GM12878 (cell line): ENCODE data around the gene CNTNAP2. TPM values are rescaled to one million over a fixed set of nuclear protein-coding genes. Genes with fewer than 3 reads are reported as not detected.

Experiments
- ATAC-seq: fragments of 200-7000 bp; cut with Tn5 transposase; 3 replicates; pipeline ENCODE4 v1.9.1; 2020; ENCODE audit warnings: mild to moderate bottlenecking, moderate library complexity
- BruUV-seq: library from RNA; stranded (reverse); fragments of 400-500 nt; replicated peaks from 2 replicates; lab custom pipeline; 2021; lab: Mats Ljungman, UMichigan
- CTCF ChIA-PET: fragments of 300-600 bp; sonication (Branson Sonifier 250); formaldehyde crosslinking; extraction: SDS; loops from one replicate; lab custom pipeline; 2021; ENCODE audit warnings: inconsistent platforms; lab: Yijun Ruan, JAX
- POLR2A ChIA-PET: fragments of 350-600 bp; formaldehyde crosslinking; extraction: SDS; loops from one replicate; lab custom pipeline; 2021; ENCODE audit warnings: inconsistent platforms; lab: Charles Lee
- RAD21 ChIA-PET: fragments of 300-600 bp; sonication (Branson Sonifier 250); formaldehyde crosslinking; loops from one replicate; lab custom pipeline; 2023; ENCODE audit warnings: antibody characterized with exemption; ENCODE audit not compliant: unreplicated experiment; lab: Charles Lee
- SMC1A ChIA-PET: fragments of 300-600 bp; sonication (Branson Sonifier 250); formaldehyde crosslinking; loops from one replicate; lab custom pipeline; 2023; ENCODE audit not compliant: unreplicated experiment, uncharacterized antibody; lab: Charles Lee
- DNase-seq: peaks from one replicate; pipeline ENCODE4 v3.0.0-alpha.2; 2011; ENCODE audit warnings: low read depth, low spot score
- FAIRE-seq: peaks from 3 replicates; lab custom pipeline; 2011; peaks lifted over from hg19 to GRCh38; lab: Jason Lieb, UNC
- H2AFZ ChIP-seq: 2 replicates; pipeline ENCODE4 v1.6.0; 2011; ENCODE audit warnings: low read depth, low read length, control low read depth; ENCODE audit not compliant: control insufficient read depth
- H3K27ac ChIP-seq: 2 replicates; pipeline ENCODE4 v1.5.1; 2011; ENCODE audit warnings: control low read depth; ENCODE audit not compliant: control insufficient read depth, insufficient read depth
- H3K27me3 ChIP-seq, 2 experiments: replicated peaks in 1 of 2; 2 replicates each; pipeline versions ENCODE4 v1.6.0 to v1.6.1; 2011; ENCODE audit warnings: low read length in 1 of 2; ENCODE audit not compliant: control insufficient read depth in 2 of 2, insufficient read depth in 2 of 2
- H3K36me3 ChIP-seq, 2 experiments: 2 replicates each; pipeline ENCODE4 v1.5.1; 2011; ENCODE audit warnings: low read length in 1 of 2; ENCODE audit not compliant: control insufficient read depth in 2 of 2, insufficient read depth in 2 of 2
- H3K4me1 ChIP-seq: 2 replicates; pipeline ENCODE4 v1.6.1; 2011; ENCODE audit warnings: mild to moderate bottlenecking, low read length, moderate library complexity, mixed read lengths; ENCODE audit not compliant: control insufficient read depth, insufficient read depth
- H3K4me2 ChIP-seq: 2 replicates; pipeline ENCODE4 v1.6.0; 2011; ENCODE audit warnings: control low read depth; ENCODE audit not compliant: control insufficient read depth, insufficient read depth
- H3K4me3 ChIP-seq: fragments of 200-600 bp; sonication (generic); 2 replicates; pipeline ENCODE4 v1.5.1; 2016
- H3K79me2 ChIP-seq: 2 replicates; pipeline ENCODE4 v1.6.0; 2011; ENCODE audit warnings: low read length; ENCODE audit not compliant: control insufficient read depth, insufficient read depth
- H3K9ac ChIP-seq: 2 replicates; pipeline ENCODE4 v1.8.0; 2011; ENCODE audit warnings: low read length, control low read depth, mixed read lengths; ENCODE audit not compliant: control insufficient read depth, insufficient read depth
- H3K9me3 ChIP-seq: replicated peaks from 3 replicates; pipeline ENCODE4 v1.5.1; 2011; ENCODE audit warnings: mild to moderate bottlenecking, low read length; ENCODE audit not compliant: control insufficient read depth, insufficient read depth
- H4K20me1 ChIP-seq: 2 replicates; pipeline ENCODE4 v1.6.0; 2011; ENCODE audit not compliant: control insufficient read depth, insufficient read depth
- ASH2L ChIP-seq: fragments of 300-600, 200-600 bp; sonication (generic); IDR thresholded peaks from 2 replicates; pipeline ENCODE4 v1.6.1; 2017; ENCODE audit warnings: low read depth, mild to moderate bottlenecking, borderline replicate concordance
- ATF3 ChIP-seq: IDR thresholded peaks from 2 replicates; pipeline ENCODE4 v1.6.1; 2011; ENCODE audit warnings: low read depth, mild to moderate bottlenecking, low read length, moderate library complexity, borderline replicate concordance; ENCODE audit errors: extremely low read depth
- BACH1 ChIP-seq: fragments of 450-650 bp; IDR thresholded peaks from 2 replicates; pipeline ENCODE4 v1.6.1; 2017; ENCODE audit warnings: mild to moderate bottlenecking, borderline replicate concordance
- CEBPB ChIP-seq, 2 experiments: fragments of 150-350 bp in 1 of 2; IDR thresholded peaks; 2 replicates each; pipeline ENCODE4 v1.6.1; 2012 to 2014; ENCODE audit warnings: low read depth in 2 of 2, low read length in 2 of 2, borderline replicate concordance in 1 of 2, inconsistent platforms in 1 of 2
- CUX1 ChIP-seq: IDR thresholded peaks from 2 replicates; pipeline ENCODE4 v1.6.1; 2012; ENCODE audit warnings: improper control_type of control experiment, low read depth, low read length; ENCODE audit not compliant: insufficient replicate concordance
- HCFC1 ChIP-seq: fragments of 150-350 bp; IDR thresholded peaks from 2 replicates; pipeline ENCODE4 v1.6.1; 2014; ENCODE audit warnings: low read length
- MEF2A ChIP-seq: IDR thresholded peaks from 2 replicates; pipeline ENCODE4 v1.6.1; 2011; ENCODE audit warnings: low read depth, mild to moderate bottlenecking, low read length, moderate library complexity; ENCODE audit not compliant: insufficient read depth
- MXI1 ChIP-seq: fragments of 150-350 bp; IDR thresholded peaks from 2 replicates; pipeline ENCODE4 v1.6.1; 2011; ENCODE audit warnings: low read depth, mild to moderate bottlenecking, inconsistent platforms, low read length, improper control_type of control experiment
- NFXL1 ChIP-seq: fragments of 450-650 bp; IDR thresholded peaks from 2 replicates; pipeline ENCODE4 v1.6.1; 2017; ENCODE audit warnings: antibody characterized with exemption, mild to moderate bottlenecking, borderline replicate concordance
- RELA ChIP-seq: fragments of 450-650 bp; IDR thresholded peaks from 2 replicates; pipeline ENCODE4 v1.8.0; 2014; ENCODE audit warnings: borderline replicate concordance; ENCODE audit not compliant: partially characterized antibody
- SKIL ChIP-seq: fragments of 450-650 bp; IDR thresholded peaks from 2 replicates; pipeline ENCODE4 v1.6.1; 2017; ENCODE audit warnings: mild to moderate bottlenecking, low read depth, inconsistent platforms; ENCODE audit not compliant: poor library complexity, severe bottlenecking
- SPI1 ChIP-seq: IDR thresholded peaks from 2 replicates; pipeline ENCODE4 v1.6.1; 2011; ENCODE audit warnings: low read depth, mild to moderate bottlenecking, low read length, moderate library complexity, borderline replicate concordance; ENCODE audit not compliant: insufficient read depth
- SREBF2 ChIP-seq: IDR thresholded peaks from 2 replicates; pipeline ENCODE4 v1.6.1; 2012; ENCODE audit warnings: mild to moderate bottlenecking, low read length
- TAF1 ChIP-seq: IDR thresholded peaks from 2 replicates; pipeline ENCODE4 v1.6.1; 2011; ENCODE audit warnings: mild to moderate bottlenecking, low read depth, low read length, borderline replicate concordance
- WRNIP1 ChIP-seq: IDR thresholded peaks from 2 replicates; pipeline ENCODE4 v1.6.1; 2011; ENCODE audit warnings: low read depth, low read length, improper control_type of control experiment, borderline replicate concordance
- WGBS: methylation state at CpG from one replicate; pipeline ENCODE4 v1.1.6; 2016; ENCODE audit warnings: low lambda C conversion rate; ENCODE audit not compliant: insufficient replicate concordance, insufficient coverage; ENCODE audit errors: missing lambda C conversion rate; 5-methylcytosine and 5-hydroxymethylcytosine counted together
- in situ Hi-C: fragments of 300-500 bp; cut with MboI; formaldehyde crosslinking; loops from 9 replicates; pipeline ENCODE4 v1.14.3; 2018; ENCODE audit warnings: mixed read lengths
- intact Hi-C: fragments of 100-400 bp; cut with micrococcal nuclease; formaldehyde crosslinking; loops from one replicate; pipeline ENCODE4 v1.14.2; 2022; ENCODE audit not compliant: unreplicated experiment
- polyA plus RNA-seq, 11 experiments: library from polyadenylated mRNA; depleted of rRNA in 4 of 11; unstranded in 6 of 11; stranded (reverse) in 5 of 11; fragments of >200 nt; fragmentation: Nextera tagmentation in 4 of 11; fragmentation: Illumina TruSeq in 1 of 11; extraction: Ambion mirVana in 4 of 11; extraction: Trizol in 1 of 11; gene quantifications; 1 replicate in 1 of 11; 2 replicates in 10 of 11; pipeline versions ENCODE4 v1.2.1 to v1.2.3, GENCODE V29; 2011 to 2016; ENCODE audit warnings: inconsistent platforms in 2 of 11, missing spikeins in 2 of 11, low read depth in 1 of 11
- total RNA-seq, 4 experiments: library from RNA; depleted of rRNA in 3 of 4; stranded (reverse); fragments of >200 nt in 3 of 4; fragmentation: Illumina TruSeq in 1 of 4; extraction: Trizol in 1 of 4; gene quantifications; 2 replicates each; pipeline versions ENCODE4 v1.2.1 to v1.2.3, GENCODE V29; 2013 to 2021

Gene CNTNAP2
- total and polyA plus RNA-seq, 10 of the 15 experiments (the other 5 are each of a cell fraction or from before 2014, with no cell fraction given): 0.03 to 0.08 (median 0.03) TPM; not detected in 7

GRCh38 chr7:148337995-148338747 lies 2221.6 kb downstream of the CNTNAP2 start:
- 25% methylated on average over 5 of the region's 5 CpGs for WGBS
- ChIA-PET RAD21 (no interaction called here), CTCF (interaction anchor here (0.7 kb wide), 1 partner anchor 211 kb away, joined by 3 read pairs; no protein-coding TSS in a partner anchor), SMC1A (no interaction called here), POLR2A (no interaction called here)
- Histone ChIP-seq H2AFZ (no peak overlapping the region), H3K36me3 (no peaks in the 10 kb centered on the region), H3K4me3 (no peak overlapping the region), H3K79me2 (no peaks in the 10 kb centered on the region), H3K4me1 (no peaks in the 10 kb centered on the region), H3K9ac (no peak overlapping the region), H4K20me1 (no peaks in the 10 kb centered on the region), H3K27ac (no peak overlapping the region), H3K4me2 (no peak overlapping the region), H3K9me3 (no peaks in the 10 kb centered on the region), H3K27me3 (peaks cover 4 to 25% of the 10 kb centered on the region in 2 experiments; a peak in 3 of 4 replicates)
- intact Hi-C loops: no loop called here
- ATAC-seq (no peak), DNase-seq (no peak), FAIRE-seq (no peak)
- BruUV-seq: no TSS peak
- in situ Hi-C loops: no loop called here
- TF ChIP-seq ATF3 (no peak), MEF2A (no peak), HCFC1 (no peak), SREBF2 (no peak), BACH1 (no peak), WRNIP1 (no peak), CUX1 (no peak), RELA (no peak), MXI1 (no peak), TAF1 (no peak), SKIL (no peak), CEBPB (IDR thresholded peaks at IDR 0.05; ENCODE audit: borderline replicate concordance in 1 of 2, low read depth in 2 of 2, low read length in 2 of 2) (no peak), SPI1 (no peak), NFXL1 (no peak), ASH2L (no peak)
